Rectal smooth muscle tissue (tissue), 1 donor: ENCODE measurements around the gene POFUT2.
"Not testable (repeated sequence)": the region's sequence is repeated elsewhere in the genome, so short reads cannot be mapped to it uniquely, and the experiment has no call there.

Experiments
- H3K27ac ChIP-seq: one replicate; pipeline ENCODE4 v1.7.0; 2013; ENCODE audit warnings: low read depth, low read length, inconsistent platforms
- H3K27me3 ChIP-seq: one replicate; pipeline ENCODE4 v1.7.0; 2013; ENCODE audit warnings: low read length; ENCODE audit not compliant: control insufficient read depth, insufficient read depth
- H3K36me3 ChIP-seq: one replicate; pipeline ENCODE4 v1.7.0; 2013; ENCODE audit warnings: low read length; ENCODE audit not compliant: control insufficient read depth, insufficient read depth
- H3K4me1 ChIP-seq: one replicate; pipeline ENCODE4 v1.7.0; 2013; ENCODE audit warnings: low read length; ENCODE audit not compliant: control insufficient read depth, insufficient read depth
- H3K4me3 ChIP-seq: one replicate; pipeline ENCODE4 v1.7.0; 2013; ENCODE audit warnings: low read length
- H3K9ac ChIP-seq: one replicate; pipeline ENCODE4 v1.7.0; 2013; ENCODE audit warnings: low read length

The POFUT2 gene

DNA sequence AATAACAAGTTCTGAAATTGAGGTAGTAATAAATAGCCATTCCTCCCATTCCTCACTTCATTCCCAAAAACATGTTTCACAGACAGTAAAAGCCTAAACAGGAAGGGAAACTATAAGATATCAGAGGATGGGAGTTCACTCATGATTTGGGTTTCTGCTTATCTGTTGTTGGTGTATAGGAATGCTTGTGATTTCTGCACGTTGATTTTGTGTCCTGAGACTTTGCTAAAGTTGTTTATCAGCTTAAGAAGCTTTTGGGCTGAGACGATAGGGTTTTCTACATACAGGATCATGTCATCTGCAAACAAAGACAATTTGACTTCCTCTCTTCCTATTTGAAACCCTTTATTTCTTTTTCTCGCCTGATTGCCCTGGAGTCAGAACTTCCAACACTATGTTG is 26.0 kb upstream of the POFUT2 start:
- H3K4me3 ChIP-seq, result no peak overlapping the region
- H3K4me1 ChIP-seq, result peaks cover 5% of the 10 kb centered on the region
- no peaks in the 10 kb centered on the region for H3K36me3 ChIP-seq
- peaks cover 3% of the 10 kb centered on the region for H3K27me3 ChIP-seq
- no peak overlapping the region for H3K27ac ChIP-seq
- H3K9ac ChIP-seq, result no peak overlapping the region

DNA sequence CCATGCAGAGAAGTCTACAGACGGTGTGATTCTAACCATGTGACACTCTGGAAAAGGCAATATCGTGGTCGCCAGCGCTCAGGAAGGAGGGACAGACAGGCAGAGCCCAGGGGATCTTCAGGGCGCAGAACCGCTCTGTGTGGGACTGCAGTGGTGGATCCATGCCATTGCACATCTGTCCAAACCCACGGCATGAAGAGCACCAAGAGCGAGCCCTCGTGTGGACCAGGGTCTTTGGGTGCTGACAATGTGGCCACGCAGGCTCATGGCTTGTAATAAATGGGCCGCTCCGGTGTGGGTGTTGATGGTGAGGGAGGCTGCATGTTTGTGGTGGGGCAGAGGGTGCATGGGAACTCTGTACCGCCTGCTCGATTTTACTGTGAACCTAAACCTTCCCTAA is 25.3 kb upstream of the POFUT2 start:
- Histone ChIP-seq H3K27me3 (no peaks in the 10 kb centered on the region), H3K36me3 (no peaks in the 10 kb centered on the region), H3K9ac (no peak overlapping the region), H3K4me1 (peaks cover 12% of the 10 kb centered on the region), H3K27ac (no peak overlapping the region), H3K4me3 (no peak overlapping the region)

GRCh38 chr21:45312296-45312695 is 24.6 kb upstream of the POFUT2 start:
- no peaks in the 10 kb centered on the region for H3K36me3 ChIP-seq
- no peaks in the 10 kb centered on the region for H3K27me3 ChIP-seq
- H3K9ac ChIP-seq, result no peak overlapping the region
- H3K4me1 ChIP-seq, result peaks cover 17% of the 10 kb centered on the region
- no peak overlapping the region for H3K4me3 ChIP-seq
- H3K27ac ChIP-seq, result no peak overlapping the region

- H3K4me3 ChIP-seq, result no peak overlapping the region
- H3K36me3 ChIP-seq, result no peaks in the 10 kb centered on the region
- H3K27ac ChIP-seq, result no peak overlapping the region
- no peak overlapping the region for H3K9ac ChIP-seq
- H3K27me3 ChIP-seq, result no peaks in the 10 kb centered on the region
- H3K4me1 ChIP-seq, result peaks cover 23% of the 10 kb centered on the region
Measured at GRCh38 chr21:45310459-45310858, 22.8 kb upstream of the POFUT2 start.

DNA sequence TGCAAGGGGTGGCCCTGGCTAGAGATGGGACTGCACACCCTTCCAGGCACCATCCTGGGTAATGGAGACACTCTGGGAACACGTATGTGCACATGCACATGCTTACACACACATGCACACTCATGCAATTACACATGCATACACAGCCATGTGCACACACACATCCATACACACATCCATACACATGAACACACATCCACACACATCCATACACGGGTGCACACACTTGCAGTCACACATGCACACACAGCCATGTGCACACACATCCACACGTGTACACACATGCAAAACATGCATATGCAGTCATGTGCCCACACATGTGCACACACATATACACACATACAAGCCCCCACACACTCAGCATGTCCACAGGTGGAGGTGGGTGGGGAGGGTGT is 22.3 kb upstream of the POFUT2 start:
- no peak overlapping the region for H3K27ac ChIP-seq
- peaks cover 23% of the 10 kb centered on the region for H3K4me1 ChIP-seq
- no peaks in the 10 kb centered on the region for H3K27me3 ChIP-seq
- H3K36me3 ChIP-seq, result no peaks in the 10 kb centered on the region
- no peak overlapping the region for H3K9ac ChIP-seq
- no peak overlapping the region for H3K4me3 ChIP-seq

GRCh38 chr21:45309069-45309986 is 21.6 kb upstream of the POFUT2 start:
- H3K4me1 ChIP-seq, result peaks cover 23% of the 10 kb centered on the region
- H3K27me3 ChIP-seq, result no peaks in the 10 kb centered on the region
- no peak overlapping the region for H3K9ac ChIP-seq

DNA sequence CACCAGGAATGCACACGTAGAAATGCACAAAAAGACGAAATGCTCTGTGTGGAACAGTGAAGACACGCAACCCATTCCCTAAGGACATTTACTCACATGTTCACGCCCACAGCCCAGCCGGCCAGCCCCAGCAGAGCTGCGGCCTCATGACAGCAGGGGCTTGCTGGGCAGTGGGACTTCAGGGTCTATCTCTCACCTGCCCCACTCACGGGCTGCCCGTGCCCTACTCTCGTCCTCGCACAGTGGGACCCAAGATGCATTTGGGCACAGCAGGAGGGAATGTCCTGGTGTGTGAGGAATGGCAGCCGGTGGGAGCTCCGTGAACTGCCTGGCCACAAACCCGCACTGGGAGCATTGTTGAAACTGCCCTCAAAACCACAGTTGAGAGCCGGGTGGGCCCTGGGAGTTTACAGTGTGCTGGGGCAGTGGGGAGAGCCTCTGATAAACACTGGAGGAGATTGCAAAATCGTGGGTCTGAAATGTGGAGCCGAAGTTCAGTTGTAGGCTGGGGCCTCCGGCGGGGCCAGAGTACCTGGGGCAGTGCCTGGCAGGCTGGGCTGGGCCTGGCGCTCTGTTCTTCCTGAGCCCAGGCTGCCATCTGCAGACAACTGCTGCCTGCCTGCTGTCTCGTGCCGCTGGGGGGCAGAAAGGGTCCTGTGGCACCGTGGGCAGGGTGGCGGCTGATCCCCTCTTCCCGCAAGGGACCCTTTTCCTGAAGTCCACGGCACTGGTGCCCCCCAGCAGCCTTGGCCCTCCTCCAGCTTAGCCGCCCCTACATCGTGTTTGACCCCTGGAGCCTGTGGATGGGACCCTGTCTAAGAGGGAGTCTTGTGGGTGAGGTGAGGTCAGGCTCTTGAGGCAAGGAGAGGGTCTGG is 20.7 kb upstream of the POFUT2 start:
- Histone ChIP-seq H3K27me3 (no peaks in the 10 kb centered on the region), H3K4me1 (peaks cover 23% of the 10 kb centered on the region), H3K36me3 (no peaks in the 10 kb centered on the region), H3K9ac (no peak overlapping the region), H3K27ac (peak overlapping the region; percentile 63), H3K4me3 (no peak overlapping the region)

More at GRCh38 chr21:45309069-45309986, 21.6 kb upstream of the POFUT2 start:
- Histone ChIP-seq H3K27ac (peak overlapping the region; percentile 63), H3K36me3 (no peaks in the 10 kb centered on the region), H3K4me3 (no peak overlapping the region)

GRCh38 chr21:45307597-45308158 is 20.0 kb upstream of the POFUT2 start:
- not testable (repeated sequence) for H3K9ac ChIP-seq, H3K27me3 ChIP-seq, H3K4me3 ChIP-seq, H3K36me3 ChIP-seq
- H3K4me1 ChIP-seq, result peaks cover 25% of the 10 kb centered on the region
- H3K27ac ChIP-seq, result peak overlapping the region; percentile 87

DNA sequence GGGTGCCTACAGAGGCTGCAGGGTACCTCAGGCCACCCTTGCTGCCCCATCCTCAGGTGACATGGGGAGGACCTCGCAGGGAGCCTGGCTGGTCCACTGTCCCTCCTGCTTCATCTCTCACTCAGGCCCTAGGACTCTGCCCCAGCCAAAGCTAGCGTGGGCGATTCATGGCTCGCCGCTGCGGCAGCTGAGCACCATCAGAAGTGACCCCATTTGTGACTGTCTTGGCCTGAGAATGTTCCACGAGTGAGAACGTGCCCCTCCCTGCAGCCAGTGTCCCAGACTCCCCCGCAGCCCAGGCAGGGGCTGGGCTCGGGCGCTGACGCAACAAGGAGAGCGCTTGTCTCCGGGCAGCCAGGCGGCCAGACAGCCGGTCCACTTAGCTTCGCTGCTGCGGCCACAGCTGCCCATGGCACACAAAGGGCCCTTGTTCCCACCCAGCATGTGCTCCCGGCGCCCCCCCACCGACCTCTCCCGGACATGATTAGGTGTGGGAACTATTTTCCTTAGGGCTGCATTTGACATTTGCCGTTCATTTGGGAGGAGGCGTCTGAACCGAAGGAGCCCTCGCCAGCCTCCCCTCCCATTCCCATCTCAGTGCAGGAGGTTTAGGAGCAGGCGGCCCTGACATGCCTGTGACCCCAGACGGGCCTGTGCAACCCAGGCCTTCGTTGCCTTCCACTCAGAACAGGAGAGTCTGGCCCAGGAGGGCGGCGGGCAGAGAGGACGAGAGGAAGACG is 19.3 kb upstream of the POFUT2 start:
- no peaks in the 10 kb centered on the region for H3K36me3 ChIP-seq
- H3K27me3 ChIP-seq, result peaks cover 3% of the 10 kb centered on the region
- H3K9ac ChIP-seq, result no peak overlapping the region
- peaks cover 30% of the 10 kb centered on the region for H3K4me1 ChIP-seq
- peak overlapping the region; percentile 34 for H3K4me3 ChIP-seq
- H3K27ac ChIP-seq, result peak overlapping the region; percentile 87

DNA sequence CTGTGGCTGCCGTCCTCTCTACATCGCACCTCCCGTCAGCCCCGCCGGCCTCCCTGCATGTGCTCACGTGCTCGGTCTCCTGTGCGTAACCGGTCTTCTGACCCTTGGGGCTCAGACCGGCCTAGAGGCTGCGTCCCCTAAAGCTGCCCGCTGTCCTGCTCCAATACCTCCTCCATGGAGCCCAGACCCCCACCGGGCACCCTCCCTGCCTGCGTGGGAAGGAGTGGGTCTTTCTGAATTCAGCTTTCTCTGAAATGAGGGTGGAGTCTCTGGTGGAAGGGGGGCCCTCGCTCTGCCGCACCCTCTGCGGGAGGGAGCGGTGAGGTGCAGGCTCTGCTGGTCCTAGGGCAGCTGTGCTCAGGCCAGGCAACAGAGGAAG is 18.7 kb upstream of the POFUT2 start:
- Histone ChIP-seq H3K4me1 (peaks cover 36% of the 10 kb centered on the region), H3K27ac (peak overlapping the region; percentile 87), H3K36me3 (no peaks in the 10 kb centered on the region), H3K9ac (no peak overlapping the region), H3K4me3 (peak overlapping the region; percentile 34), H3K27me3 (peaks cover 3% of the 10 kb centered on the region)

DNA sequence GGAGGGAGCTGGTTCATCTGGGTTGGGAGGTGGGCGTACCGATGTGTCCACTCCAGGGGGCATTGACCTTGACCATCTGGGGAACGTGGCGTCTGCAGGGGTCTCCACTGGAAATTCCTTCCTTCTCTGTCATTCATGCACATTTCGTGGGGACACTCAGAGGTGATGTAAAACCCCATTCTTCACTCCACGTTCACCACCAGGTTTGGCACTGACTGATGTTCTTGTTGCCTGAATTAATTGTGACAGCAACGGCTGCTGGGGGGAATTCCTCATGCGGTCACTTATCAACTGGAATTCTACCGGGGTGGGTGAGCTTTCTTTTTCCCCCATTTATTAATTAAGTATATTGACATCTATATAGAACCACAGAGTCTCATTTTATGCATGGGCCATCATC is 18.1 kb upstream of the POFUT2 start:
- Histone ChIP-seq H3K36me3 (no peaks in the 10 kb centered on the region), H3K27me3 (peaks cover 3% of the 10 kb centered on the region), H3K27ac (peak overlapping the region; percentile 87), H3K4me1 (peaks cover 38% of the 10 kb centered on the region), H3K4me3 (no peak overlapping the region), H3K9ac (no peak overlapping the region)

GRCh38 chr21:45304945-45305344 is 17.2 kb upstream of the POFUT2 start:
- H3K4me3 ChIP-seq, result no peak overlapping the region
- no peaks in the 10 kb centered on the region for H3K36me3 ChIP-seq
- H3K4me1 ChIP-seq, result peaks cover 38% of the 10 kb centered on the region
- peaks cover 3% of the 10 kb centered on the region for H3K27me3 ChIP-seq
- H3K27ac ChIP-seq, result no peak overlapping the region
- no peak overlapping the region for H3K9ac ChIP-seq
